ENCODE results near the gene SLC16A10. TPM values are rescaled to one million over a fixed set of nuclear protein-coding genes. Genes with fewer than 3 reads are reported as not detected.

The SLC16A10 gene
- total RNA-seq, 4 donors from 2014 or later = 18.7 to 35.8 (median 22.1) TPM

- Histone ChIP-seq H3K36me3 (no peaks in the 10 kb centered on the region), H3K4me3 (replicated peaks in 1 of 3) (no peak overlapping the region), H3K27me3 (no peaks in the 10 kb centered on the region), H3K4me1 (peaks cover 9 to 11% of the 10 kb centered on the region in 2 donors), H3K27ac (no peak overlapping the region), H3K9me3 (no peaks in the 10 kb centered on the region)
- peak in 1 of 2 donors; percentile 8 for DNase-seq
- intact Hi-C loops (cut with DNase I) = loop anchor here (10.0 kb wide), 1 partner anchor 387 kb away; no protein-coding TSS in a partner anchor
- WGBS, 2 donors = 91 to 94% methylated on average over 13 of the region's 13 CpGs
- no peak for TF ChIP-seq CTCF (IDR thresholded peaks at IDR 0.05)
Observed at GRCh38 chr6:111258010-111258409, 170.7 kb downstream of the SLC16A10 start.

GRCh38 chr6:111258615-111259088, 171.3 kb downstream of the SLC16A10 start:
- H3K4me1 ChIP-seq = peaks cover 9 to 11% of the 10 kb centered on the region in 2 donors
- WGBS, 2 donors = 20 to 21% methylated on average over 18 of the region's 18 CpGs
- no peak overlapping the region for H3K27ac ChIP-seq
- intact Hi-C loops (cut with DNase I) = loop anchor here (10.0 kb wide), 1 partner anchor 386 kb away; no protein-coding TSS in a partner anchor
- TF ChIP-seq POLR2A (IDR thresholded peaks at IDR 0.05) (no peak), CTCF (IDR thresholded peaks at IDR 0.05) (no peak)
- no peaks in the 10 kb centered on the region for H3K9me3 ChIP-seq
- H3K36me3 ChIP-seq = no peaks in the 10 kb centered on the region
- no peaks in the 10 kb centered on the region for H3K27me3 ChIP-seq
- DNase-seq = no peak
- H3K4me3 ChIP-seq (replicated peaks in 1 of 3) = no peak overlapping the region

- Histone ChIP-seq H3K9me3 (no peaks in the 10 kb centered on the region), H3K36me3 (no peaks in the 10 kb centered on the region), H3K27ac (peak overlapping the region; percentile 74 to 80 (median 79)), H3K4me1 (peaks cover 9 to 11% of the 10 kb centered on the region in 2 donors), H3K4me3 (replicated peaks in 1 of 3) (peak overlapping the region; percentile 56 to 96 (median 71)), H3K27me3 (no peaks in the 10 kb centered on the region)
- intact Hi-C loops (cut with DNase I) = loop anchor here (10.0 kb wide), 1 partner anchor 386 kb away; no protein-coding TSS in a partner anchor
- TF ChIP-seq POLR2A (IDR thresholded peaks at IDR 0.05) (peak in 1 of 2 donors; percentile 90), CTCF (IDR thresholded peaks at IDR 0.05) (peak; percentile 83 to 99 (median 97))
- peak; percentile 99 for DNase-seq
- WGBS, 2 donors = 2 to 7% methylated on average over 16 to 42 of the region's 59 CpGs
Observed at GRCh38 chr6:111259089-111259831, 172.0 kb downstream of the SLC16A10 start.

- 93 to 94% methylated on average over 12 of the region's 12 CpGs for WGBS, 2 donors
- intact Hi-C loops (cut with DNase I) = loop anchor here (10.0 kb wide), 1 partner anchor 784 kb away; no protein-coding TSS in a partner anchor
Observed at GRCh38 chr6:111260570-111261298, 173.4 kb downstream of the SLC16A10 start.

More at GRCh38 chr6:111260570-111261298, 173.4 kb downstream of the SLC16A10 start:
- no peak for TF ChIP-seq CTCF (IDR thresholded peaks at IDR 0.05)
- TF ChIP-seq POLR2A (IDR thresholded peaks at IDR 0.05) = no peak
- Histone ChIP-seq H3K36me3 (no peaks in the 10 kb centered on the region), H3K27ac (no peak overlapping the region), H3K4me3 (replicated peaks in 1 of 3) (no peak overlapping the region), H3K27me3 (no peaks in the 10 kb centered on the region), H3K9me3 (no peaks in the 10 kb centered on the region), H3K4me1 (peaks cover 9 to 11% of the 10 kb centered on the region in 2 donors)
- no peak for DNase-seq

Data from thyroid gland (tissue), 4 donors.